Activated CD8-positive, alpha-beta memory T cell treated with anti-CD3 and anti-CD28 coated beads for 36 hours (primary cell): ENCODE data around the gene ZC3H7A. TPM values are rescaled to one million over a fixed set of nuclear protein-coding genes. Genes with fewer than 3 reads are reported as not detected.

Experiments
- total RNA-seq, 2 experiments: library from RNA; stranded (reverse); gene quantifications; one replicate each; pipeline ENCODE4 v1.2.3, GENCODE V29; 2021

ZC3H7A gene
- total RNA-seq, 2 experiments from 2014 or later: 50.6 to 52.0 TPM

Other genes starting within 250 kb of the ZC3H7A start
- 100 to 1,000 TPM; 178 to 183 TPM for gene LITAF, start 210.3 kb downstream of the ZC3H7A start, total RNA-seq
- gene SNN, start 128.8 kb downstream of the ZC3H7A start, total RNA-seq: 1 to 10 TPM; 5.6 to 6.2 TPM
- gene TXNDC11, start 54.4 kb downstream of the ZC3H7A start, total RNA-seq: 10 to 100 TPM; 32.1 to 36.1 TPM
- gene RSL1D1, start 54.3 kb upstream of the ZC3H7A start, total RNA-seq: 100 to 1,000 TPM; 358 to 377 TPM
- 100 to 1,000 TPM; 239 to 243 TPM for gene GSPT1, start 118.7 kb upstream of the ZC3H7A start, total RNA-seq
- 10 to 100 TPM in 1 of 2 experiments, 1 to 10 TPM in 1; 9.0 to 10.7 TPM for gene NPIPB2, start 144.8 kb upstream of the ZC3H7A start, total RNA-seq
- gene TNFRSF17, start 168.0 kb upstream of the ZC3H7A start, total RNA-seq: not detected
- gene SNX29, start 179.5 kb upstream of the ZC3H7A start, total RNA-seq: 10 to 100 TPM in 1 of 2 experiments, 1 to 10 TPM in 1; 9.2 to 12.8 TPM